Measurements from ENCODE around the gene EME2.

The EME2 gene

DNA sequence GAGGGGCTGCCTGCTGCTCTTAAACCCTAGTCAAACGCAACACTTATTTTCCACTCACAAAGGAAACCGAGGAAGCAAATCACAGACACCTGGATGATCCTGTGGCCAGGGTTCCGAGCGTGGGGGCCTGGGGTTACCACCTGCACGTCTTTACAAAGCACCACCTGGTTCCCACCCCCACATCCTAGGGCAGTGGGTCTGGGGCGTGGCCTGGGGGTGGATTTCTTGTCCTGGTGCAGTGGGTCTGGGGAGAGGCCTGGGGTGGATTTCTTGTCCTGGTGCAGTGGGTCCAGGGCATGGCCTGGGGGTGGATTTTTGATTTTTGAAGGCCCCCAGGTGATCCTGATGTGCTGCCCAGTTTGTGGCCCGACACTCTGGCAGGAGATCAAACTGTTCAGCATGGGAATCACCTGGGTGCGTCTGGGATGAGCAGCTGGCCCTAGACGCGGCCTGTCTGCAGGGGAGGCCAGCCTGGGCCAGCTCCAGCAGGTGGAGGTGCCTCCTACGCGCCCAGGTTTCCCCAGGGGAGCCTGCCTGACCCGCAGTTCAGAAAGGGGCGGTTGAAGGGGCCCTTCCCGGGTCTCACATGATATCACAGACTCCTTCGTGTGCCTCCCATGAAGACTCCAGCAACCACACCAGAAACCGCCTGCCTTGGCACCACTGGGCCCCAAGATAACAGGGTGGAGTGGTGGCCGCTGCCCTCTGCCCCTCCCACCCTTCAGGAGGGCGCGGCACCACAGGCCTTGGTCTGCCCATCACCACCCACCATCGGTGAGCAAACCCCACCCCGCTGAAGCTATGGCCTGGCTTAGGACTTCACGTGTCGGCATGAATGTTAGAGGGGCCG lies 47.7 kb downstream of the EME2 start:
- TF ChIP-seq ZFP30 (CRISPR knock-in tag; IDR thresholded peaks at IDR 0.05) (no peak), ESRRG (CRISPR knock-in tag; IDR thresholded peaks at IDR 0.05) (no peak), ZC3H10 (CRISPR knock-in tag; IDR thresholded peaks at IDR 0.05) (no peak), TCF4 (CRISPR knock-in tag; IDR thresholded peaks at IDR 0.05; ENCODE audit: borderline replicate concordance) (no peak), BACH2 (CRISPR knock-in tag; IDR thresholded peaks at IDR 0.05; ENCODE audit: borderline replicate concordance) (no peak), ARNTL (CRISPR knock-in tag; IDR thresholded peaks at IDR 0.05; ENCODE audit: borderline replicate concordance, low read depth) (no peak), ZNF8 (CRISPR knock-in tag; IDR thresholded peaks at IDR 0.05) (no peak), ZNF70 (CRISPR knock-in tag; IDR thresholded peaks at IDR 0.05) (no peak), ZFP3 (CRISPR knock-in tag; IDR thresholded peaks at IDR 0.05) (no peak), ISL1 (CRISPR knock-in tag; IDR thresholded peaks at IDR 0.05) (no peak), RARB (CRISPR knock-in tag; IDR thresholded peaks at IDR 0.05) (no peak), SNAI2 (CRISPR knock-in tag; IDR thresholded peaks at IDR 0.05) (no peak)
- TF ChIP-seq, protein P1, sequence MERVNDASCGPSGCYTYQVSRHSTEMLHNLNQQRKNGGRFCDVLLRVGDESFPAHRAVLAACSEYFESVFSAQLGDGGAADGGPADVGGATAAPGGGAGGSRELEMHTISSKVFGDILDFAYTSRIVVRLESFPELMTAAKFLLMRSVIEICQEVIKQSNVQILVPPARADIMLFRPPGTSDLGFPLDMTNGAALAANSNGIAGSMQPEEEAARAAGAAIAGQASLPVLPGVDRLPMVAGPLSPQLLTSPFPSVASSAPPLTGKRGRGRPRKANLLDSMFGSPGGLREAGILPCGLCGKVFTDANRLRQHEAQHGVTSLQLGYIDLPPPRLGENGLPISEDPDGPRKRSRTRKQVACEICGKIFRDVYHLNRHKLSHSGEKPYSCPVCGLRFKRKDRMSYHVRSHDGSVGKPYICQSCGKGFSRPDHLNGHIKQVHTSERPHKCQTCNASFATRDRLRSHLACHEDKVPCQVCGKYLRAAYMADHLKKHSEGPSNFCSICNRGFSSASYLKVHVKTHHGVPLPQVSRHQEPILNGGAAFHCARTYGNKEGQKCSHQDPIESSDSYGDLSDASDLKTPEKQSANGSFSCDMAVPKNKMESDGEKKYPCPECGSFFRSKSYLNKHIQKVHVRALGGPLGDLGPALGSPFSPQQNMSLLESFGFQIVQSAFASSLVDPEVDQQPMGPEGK (CRISPR knock-in tag; IDR thresholded peaks at IDR 0.05; ENCODE audit: borderline replicate concordance) = no peak
- TF ChIP-seq, protein P2, sequence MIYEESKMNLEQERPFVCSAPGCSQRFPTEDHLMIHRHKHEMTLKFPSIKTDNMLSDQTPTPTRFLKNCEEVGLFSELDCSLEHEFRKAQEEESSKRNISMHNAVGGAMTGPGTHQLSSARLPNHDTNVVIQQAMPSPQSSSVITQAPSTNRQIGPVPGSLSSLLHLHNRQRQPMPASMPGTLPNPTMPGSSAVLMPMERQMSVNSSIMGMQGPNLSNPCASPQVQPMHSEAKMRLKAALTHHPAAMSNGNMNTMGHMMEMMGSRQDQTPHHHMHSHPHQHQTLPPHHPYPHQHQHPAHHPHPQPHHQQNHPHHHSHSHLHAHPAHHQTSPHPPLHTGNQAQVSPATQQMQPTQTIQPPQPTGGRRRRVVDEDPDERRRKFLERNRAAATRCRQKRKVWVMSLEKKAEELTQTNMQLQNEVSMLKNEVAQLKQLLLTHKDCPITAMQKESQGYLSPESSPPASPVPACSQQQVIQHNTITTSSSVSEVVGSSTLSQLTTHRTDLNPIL (CRISPR knock-in tag; IDR thresholded peaks at IDR 0.05; ENCODE audit: low read depth) = no peak
- no peak for ATAC-seq

DNA sequence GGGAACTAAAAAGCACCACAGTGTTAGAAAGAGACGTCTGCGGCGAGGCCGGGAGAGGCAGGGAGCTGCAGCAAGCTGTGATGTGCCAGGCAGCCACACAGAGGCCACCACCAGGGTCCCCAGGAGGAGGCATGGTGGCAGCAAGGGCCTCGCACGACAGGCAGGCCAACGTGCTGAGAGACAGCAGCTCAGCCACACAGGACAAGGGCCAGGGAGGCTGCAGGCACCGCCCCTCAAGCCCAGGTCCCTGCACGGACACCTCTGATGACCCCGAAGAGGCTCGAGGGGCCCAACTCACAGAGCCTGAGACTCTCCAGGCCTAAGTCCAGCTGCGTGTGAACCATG lies 48.3 kb downstream of the EME2 start:
- no peak for TF ChIP-seq SNAI2 (CRISPR knock-in tag; IDR thresholded peaks at IDR 0.05)
- TF ChIP-seq, protein P3, sequence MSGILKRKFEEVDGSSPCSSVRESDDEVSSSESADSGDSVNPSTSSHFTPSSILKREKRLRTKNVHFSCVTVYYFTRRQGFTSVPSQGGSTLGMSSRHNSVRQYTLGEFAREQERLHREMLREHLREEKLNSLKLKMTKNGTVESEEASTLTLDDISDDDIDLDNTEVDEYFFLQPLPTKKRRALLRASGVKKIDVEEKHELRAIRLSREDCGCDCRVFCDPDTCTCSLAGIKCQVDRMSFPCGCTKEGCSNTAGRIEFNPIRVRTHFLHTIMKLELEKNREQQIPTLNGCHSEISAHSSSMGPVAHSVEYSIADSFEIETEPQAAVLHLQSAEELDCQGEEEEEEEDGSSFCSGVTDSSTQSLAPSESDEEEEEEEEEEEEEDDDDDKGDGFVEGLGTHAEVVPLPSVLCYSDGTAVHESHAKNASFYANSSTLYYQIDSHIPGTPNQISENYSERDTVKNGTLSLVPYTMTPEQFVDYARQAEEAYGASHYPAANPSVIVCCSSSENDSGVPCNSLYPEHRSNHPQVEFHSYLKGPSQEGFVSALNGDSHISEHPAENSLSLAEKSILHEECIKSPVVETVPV (CRISPR knock-in tag; IDR thresholded peaks at IDR 0.05) = no peak
- no peak for TF ChIP-seq RARB (CRISPR knock-in tag; IDR thresholded peaks at IDR 0.05)
- TF ChIP-seq ESRRG (CRISPR knock-in tag; IDR thresholded peaks at IDR 0.05) = no peak
- TF ChIP-seq ZFP3 (CRISPR knock-in tag; IDR thresholded peaks at IDR 0.05) = no peak
- no peak for TF ChIP-seq ZC3H10 (CRISPR knock-in tag; IDR thresholded peaks at IDR 0.05)
- TF ChIP-seq, protein P4, sequence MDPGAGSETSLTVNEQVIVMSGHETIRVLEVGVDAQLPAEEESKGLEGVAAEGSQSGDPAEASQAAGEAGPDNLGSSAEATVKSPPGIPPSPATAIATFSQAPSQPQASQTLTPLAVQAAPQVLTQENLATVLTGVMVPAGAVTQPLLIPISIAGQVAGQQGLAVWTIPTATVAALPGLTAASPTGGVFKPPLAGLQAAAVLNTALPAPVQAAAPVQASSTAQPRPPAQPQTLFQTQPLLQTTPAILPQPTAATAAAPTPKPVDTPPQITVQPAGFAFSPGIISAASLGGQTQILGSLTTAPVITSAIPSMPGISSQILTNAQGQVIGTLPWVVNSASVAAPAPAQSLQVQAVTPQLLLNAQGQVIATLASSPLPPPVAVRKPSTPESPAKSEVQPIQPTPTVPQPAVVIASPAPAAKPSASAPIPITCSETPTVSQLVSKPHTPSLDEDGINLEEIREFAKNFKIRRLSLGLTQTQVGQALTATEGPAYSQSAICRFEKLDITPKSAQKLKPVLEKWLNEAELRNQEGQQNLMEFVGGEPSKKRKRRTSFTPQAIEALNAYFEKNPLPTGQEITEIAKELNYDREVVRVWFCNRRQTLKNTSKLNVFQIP (CRISPR knock-in tag; IDR thresholded peaks at IDR 0.05; ENCODE audit: borderline replicate concordance, low read depth) = no peak
- TF ChIP-seq, protein P2 (CRISPR knock-in tag; IDR thresholded peaks at IDR 0.05; ENCODE audit: low read depth) = no peak
- no peak for TF ChIP-seq ZNF565 (CRISPR knock-in tag; conservative IDR thresholded peaks at IDR 0.05; ENCODE audit: low read depth)
- TF ChIP-seq, protein P5, sequence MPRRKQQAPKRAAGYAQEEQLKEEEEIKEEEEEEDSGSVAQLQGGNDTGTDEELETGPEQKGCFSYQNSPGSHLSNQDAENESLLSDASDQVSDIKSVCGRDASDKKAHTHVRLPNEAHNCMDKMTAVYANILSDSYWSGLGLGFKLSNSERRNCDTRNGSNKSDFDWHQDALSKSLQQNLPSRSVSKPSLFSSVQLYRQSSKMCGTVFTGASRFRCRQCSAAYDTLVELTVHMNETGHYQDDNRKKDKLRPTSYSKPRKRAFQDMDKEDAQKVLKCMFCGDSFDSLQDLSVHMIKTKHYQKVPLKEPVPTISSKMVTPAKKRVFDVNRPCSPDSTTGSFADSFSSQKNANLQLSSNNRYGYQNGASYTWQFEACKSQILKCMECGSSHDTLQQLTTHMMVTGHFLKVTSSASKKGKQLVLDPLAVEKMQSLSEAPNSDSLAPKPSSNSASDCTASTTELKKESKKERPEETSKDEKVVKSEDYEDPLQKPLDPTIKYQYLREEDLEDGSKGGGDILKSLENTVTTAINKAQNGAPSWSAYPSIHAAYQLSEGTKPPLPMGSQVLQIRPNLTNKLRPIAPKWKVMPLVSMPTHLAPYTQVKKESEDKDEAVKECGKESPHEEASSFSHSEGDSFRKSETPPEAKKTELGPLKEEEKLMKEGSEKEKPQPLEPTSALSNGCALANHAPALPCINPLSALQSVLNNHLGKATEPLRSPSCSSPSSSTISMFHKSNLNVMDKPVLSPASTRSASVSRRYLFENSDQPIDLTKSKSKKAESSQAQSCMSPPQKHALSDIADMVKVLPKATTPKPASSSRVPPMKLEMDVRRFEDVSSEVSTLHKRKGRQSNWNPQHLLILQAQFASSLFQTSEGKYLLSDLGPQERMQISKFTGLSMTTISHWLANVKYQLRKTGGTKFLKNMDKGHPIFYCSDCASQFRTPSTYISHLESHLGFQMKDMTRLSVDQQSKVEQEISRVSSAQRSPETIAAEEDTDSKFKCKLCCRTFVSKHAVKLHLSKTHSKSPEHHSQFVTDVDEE (CRISPR knock-in tag; IDR thresholded peaks at IDR 0.05) = no peak
- no peak for TF ChIP-seq GLIS3 (CRISPR knock-in tag; IDR thresholded peaks at IDR 0.05)
- no peak for TF ChIP-seq ARNTL (CRISPR knock-in tag; IDR thresholded peaks at IDR 0.05; ENCODE audit: borderline replicate concordance, low read depth)
- TF ChIP-seq CSDC2 (CRISPR knock-in tag; IDR thresholded peaks at IDR 0.05) = no peak
- ATAC-seq = no peak

Data from SK-N-SH treated with all-trans-retinoic acid at 6 μM for 48 hours (cell line).